Astrocyte of the cerebellum (primary cell): ENCODE data around the gene CTSA.
"Not testable (repeated sequence)": the region's sequence is repeated elsewhere in the genome, so short reads cannot be mapped to it uniquely, and the experiment has no call there.

Source experiments
- DNase-seq: peaks from one replicate; pipeline ENCODE4 v3.0.0-alpha.2; 2011; ENCODE audit warnings: low read depth
- H3K4me3 ChIP-seq: 2 replicates; pipeline ENCODE4 v1.5.1; 2011; ENCODE audit warnings: mild to moderate bottlenecking, low read depth, low read length, moderate library complexity
- in situ Hi-C: cut with HindIII; loops from 2 replicates; pipeline ENCODE4 v1.10.0; 2017; ENCODE audit warnings: low sequenced_read_pairs
- TF ChIP-seq, protein P1 (sequence below): IDR thresholded peaks from 2 replicates; pipeline ENCODE4 v1.5.1; 2012; ENCODE audit warnings: low read length, low read depth, moderate library complexity, mild to moderate bottlenecking; ENCODE audit errors: missing control alignments

Gene CTSA

DNA sequence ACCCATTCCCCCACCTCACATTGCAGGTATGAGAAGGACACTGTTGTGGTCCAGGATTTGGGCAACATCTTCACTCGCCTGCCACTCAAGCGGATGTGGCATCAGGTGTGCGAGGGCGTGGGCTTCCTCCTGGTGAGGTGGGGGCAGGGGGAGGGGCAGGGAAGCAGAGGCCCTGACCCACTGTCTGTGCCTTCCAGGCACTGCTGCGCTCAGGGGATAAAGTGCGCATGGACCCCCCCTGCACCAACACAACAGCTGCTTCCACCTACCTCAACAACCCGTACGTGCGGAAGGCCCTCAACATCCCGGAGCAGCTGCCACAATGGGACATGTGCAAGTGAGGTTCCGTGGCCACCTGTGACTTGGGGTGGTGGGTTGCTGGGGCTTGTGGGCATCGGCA lies 3.7 kb downstream of the CTSA start:
- DNase-seq = no peak
- H3K4me3 ChIP-seq = no peak overlapping the region
- TF ChIP-seq, protein P1, sequence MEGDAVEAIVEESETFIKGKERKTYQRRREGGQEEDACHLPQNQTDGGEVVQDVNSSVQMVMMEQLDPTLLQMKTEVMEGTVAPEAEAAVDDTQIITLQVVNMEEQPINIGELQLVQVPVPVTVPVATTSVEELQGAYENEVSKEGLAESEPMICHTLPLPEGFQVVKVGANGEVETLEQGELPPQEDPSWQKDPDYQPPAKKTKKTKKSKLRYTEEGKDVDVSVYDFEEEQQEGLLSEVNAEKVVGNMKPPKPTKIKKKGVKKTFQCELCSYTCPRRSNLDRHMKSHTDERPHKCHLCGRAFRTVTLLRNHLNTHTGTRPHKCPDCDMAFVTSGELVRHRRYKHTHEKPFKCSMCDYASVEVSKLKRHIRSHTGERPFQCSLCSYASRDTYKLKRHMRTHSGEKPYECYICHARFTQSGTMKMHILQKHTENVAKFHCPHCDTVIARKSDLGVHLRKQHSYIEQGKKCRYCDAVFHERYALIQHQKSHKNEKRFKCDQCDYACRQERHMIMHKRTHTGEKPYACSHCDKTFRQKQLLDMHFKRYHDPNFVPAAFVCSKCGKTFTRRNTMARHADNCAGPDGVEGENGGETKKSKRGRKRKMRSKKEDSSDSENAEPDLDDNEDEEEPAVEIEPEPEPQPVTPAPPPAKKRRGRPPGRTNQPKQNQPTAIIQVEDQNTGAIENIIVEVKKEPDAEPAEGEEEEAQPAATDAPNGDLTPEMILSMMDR = no peak
- in situ Hi-C loops = no loop called here

DNA sequence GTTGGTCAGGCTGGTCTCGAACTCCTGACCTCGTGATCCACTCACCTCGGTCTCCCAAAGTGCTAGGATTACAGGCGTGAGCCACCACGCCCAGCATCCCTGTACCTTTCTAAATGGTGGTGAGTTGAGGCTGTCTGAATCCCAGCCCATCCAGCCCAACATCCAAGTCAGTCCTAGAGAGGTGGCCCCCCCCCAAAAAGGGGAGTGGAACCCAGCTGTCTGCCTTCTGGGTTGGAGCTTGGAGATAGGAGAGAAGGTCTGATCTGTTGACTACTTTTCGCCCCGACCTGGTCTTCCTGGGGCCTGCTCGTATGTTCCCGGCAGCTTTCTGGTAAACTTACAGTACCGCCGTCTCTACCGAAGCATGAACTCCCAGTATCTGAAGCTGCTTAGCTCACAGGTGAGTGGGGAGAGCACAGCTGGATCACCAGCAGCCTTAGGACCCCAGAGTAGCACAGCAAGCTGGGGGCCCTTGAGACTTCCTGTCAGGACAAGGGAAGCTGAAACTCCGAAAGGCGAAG lies 5.6 kb downstream of the CTSA start:
- TF ChIP-seq, protein P1 = no peak

DNA sequence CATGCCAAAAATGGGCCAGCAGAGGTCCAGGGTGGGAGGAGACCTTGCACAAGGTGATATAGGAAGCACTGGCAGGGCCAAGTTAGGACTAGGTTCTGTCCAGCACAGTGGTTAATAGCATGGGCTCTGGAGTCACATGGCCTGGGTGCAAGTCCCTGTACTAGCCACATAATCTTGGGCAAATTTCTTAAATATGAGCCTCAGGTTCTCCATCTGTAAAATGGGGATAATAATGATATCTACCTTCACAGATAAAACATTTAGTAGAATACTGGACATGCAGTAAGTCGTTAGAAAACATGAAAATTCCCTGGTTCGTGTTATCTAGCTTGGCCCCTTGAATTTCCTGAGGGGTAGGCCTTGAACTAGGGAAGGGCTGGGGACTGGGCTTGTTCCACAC lies 6.2 kb downstream of the CTSA start:
- in situ Hi-C loops = no loop called here
- DNase-seq = no peak
- TF ChIP-seq, protein P1 = no peak
- H3K4me3 ChIP-seq = no peak overlapping the region

More for the DNA sequence above, 5.6 kb downstream of the CTSA start:
- DNase-seq = no peak
- H3K4me3 ChIP-seq = no peak overlapping the region
- in situ Hi-C loops = no loop called here

DNA sequence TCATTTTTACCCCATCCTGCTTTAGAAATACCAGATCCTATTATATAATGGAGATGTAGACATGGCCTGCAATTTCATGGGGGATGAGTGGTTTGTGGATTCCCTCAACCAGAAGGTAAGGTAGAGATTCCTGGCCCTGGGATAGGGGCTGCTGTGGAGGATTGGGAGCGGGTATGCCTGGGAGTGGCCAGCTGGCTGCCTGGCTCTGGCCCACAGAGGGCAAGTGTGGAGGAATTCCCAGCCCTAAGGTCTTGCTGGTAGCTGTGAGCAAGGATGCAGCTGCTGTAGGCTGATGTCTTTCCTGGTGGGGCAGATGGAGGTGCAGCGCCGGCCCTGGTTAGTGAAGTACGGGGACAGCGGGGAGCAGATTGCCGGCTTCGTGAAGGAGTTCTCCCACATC lies 6.6 kb downstream of the CTSA start:
- TF ChIP-seq, protein P1 = no peak
- DNase-seq = no peak
- no peak overlapping the region for H3K4me3 ChIP-seq
- in situ Hi-C loops = no loop called here

DNA sequence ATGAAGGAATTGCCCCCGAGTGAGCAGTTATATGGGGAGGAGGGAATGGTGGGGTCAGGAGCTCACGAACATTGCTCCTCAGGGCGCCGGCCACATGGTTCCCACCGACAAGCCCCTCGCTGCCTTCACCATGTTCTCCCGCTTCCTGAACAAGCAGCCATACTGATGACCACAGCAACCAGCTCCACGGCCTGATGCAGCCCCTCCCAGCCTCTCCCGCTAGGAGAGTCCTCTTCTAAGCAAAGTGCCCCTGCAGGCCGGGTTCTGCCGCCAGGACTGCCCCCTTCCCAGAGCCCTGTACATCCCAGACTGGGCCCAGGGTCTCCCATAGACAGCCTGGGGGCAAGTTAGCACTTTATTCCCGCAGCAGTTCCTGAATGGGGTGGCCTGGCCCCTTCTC lies 7.2 kb downstream of the CTSA start:
- H3K4me3 ChIP-seq = no peak overlapping the region
- TF ChIP-seq, protein P1 = no peak
- in situ Hi-C loops = no loop called here
- no peak for DNase-seq

DNA sequence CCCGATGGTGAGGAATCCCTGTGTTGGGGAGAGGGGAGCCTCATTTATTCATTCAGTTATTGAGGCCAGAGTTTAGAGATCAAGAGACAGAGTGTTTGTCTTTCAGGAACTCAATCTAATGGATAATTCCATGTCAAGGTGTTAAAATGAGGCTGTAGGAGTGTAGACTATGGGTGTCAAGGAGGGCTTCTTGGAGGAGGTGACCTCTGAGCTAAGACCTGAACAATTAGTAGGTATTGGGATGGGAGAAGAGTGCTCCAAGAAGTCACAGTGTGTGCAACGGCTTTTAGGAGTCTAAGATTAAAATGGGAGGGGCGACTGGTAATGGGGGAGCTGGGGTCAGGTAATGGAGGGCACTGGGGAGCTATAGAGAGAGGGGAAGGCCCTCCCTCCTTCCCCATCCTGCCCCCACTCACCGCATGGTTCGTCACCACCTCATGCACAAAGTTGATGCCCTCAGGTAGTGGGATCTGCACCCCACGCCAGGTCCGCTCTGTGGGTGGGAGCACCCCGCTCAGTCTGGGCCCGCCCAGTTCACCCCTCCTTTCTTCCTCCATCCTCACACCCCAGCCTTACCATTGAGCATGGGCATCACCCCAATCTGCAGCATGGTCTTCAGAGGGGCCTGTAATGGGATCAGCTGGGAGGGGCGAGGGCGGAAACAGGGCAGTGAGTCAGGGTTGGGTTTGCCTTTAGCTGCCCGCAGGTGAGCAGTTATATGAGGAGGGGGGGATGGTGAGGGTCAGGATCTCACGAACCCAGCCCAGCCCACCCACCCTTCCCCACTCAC lies 8.1 kb downstream of the CTSA start:
- TF ChIP-seq, protein P1 = no peak
- in situ Hi-C loops = no loop called here
- H3K4me3 ChIP-seq = no peak overlapping the region
- no peak for DNase-seq

DNA sequence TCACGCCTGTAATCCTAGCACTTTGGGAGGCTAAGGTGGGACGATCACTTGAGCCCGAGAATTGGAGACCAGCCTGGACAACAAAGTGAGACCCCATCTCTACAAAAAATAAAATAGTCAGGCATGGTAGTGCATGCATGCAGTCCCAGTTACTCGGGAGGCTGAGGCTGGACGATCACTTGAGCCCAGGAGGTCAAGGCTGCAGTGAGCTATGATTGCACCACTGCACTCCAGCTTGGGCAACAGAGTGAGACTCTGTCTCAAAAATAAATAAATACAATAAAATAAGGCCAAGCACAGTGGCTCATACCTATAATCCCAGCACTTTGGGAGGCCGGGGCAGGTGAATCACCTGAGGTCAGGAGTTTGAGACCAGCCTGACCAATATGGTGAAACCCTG lies 10.2 kb downstream of the CTSA start:
- DNase-seq, H3K4me3 ChIP-seq, in situ Hi-C loops: not testable (repeated sequence)
